ENCODE data around the gene ATRAID. TPM values are rescaled to one million over a fixed set of nuclear protein-coding genes. Genes with fewer than 3 reads are reported as not detected.

ATRAID gene
- total RNA-seq: 57.7 TPM

DNA sequence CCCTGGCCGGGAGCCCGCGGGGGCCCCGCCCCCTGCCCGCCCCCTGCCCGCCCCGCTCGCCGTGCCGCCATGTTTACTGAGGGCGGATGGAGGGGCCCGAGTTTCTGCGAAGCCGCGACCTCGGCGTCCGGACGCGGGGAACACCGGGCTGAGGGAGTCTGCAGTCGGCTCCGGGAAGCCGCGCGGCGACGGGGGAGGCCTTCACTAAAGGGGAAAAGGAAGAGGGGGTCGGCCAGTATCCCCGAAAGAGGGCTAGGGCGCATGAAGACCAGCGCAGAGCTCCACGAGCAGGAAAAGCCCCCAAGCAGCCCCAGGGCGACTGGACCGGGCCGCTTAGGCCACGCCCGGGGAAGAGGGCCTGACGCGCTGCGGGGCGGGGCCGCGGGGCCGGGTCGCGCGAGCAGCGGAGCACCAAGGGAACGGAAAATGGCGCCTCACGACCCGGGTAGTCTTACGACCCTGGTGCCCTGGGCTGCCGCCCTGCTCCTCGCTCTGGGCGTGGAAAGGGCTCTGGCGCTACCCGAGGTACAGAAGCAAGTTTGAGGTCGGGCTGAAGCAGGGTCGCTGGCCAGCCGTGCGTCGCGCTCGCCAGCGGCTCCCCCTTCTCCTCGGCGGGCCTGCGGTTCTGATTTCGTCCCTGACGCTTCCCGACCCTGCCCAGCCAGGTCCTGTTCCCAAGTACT lies at the start of gene ATRAID, which contains the start of gene SLC5A6:
ATRAID (plus strand) TSS at position 99 of the 683 bp plus-strand sequence; CDS start at position 427, 328 bp downstream.
SLC5A6 (minus strand) TSS at position 326 of the 683 bp plus-strand sequence. CDS start 4,618 bp downstream, outside the sequence.

DNA sequence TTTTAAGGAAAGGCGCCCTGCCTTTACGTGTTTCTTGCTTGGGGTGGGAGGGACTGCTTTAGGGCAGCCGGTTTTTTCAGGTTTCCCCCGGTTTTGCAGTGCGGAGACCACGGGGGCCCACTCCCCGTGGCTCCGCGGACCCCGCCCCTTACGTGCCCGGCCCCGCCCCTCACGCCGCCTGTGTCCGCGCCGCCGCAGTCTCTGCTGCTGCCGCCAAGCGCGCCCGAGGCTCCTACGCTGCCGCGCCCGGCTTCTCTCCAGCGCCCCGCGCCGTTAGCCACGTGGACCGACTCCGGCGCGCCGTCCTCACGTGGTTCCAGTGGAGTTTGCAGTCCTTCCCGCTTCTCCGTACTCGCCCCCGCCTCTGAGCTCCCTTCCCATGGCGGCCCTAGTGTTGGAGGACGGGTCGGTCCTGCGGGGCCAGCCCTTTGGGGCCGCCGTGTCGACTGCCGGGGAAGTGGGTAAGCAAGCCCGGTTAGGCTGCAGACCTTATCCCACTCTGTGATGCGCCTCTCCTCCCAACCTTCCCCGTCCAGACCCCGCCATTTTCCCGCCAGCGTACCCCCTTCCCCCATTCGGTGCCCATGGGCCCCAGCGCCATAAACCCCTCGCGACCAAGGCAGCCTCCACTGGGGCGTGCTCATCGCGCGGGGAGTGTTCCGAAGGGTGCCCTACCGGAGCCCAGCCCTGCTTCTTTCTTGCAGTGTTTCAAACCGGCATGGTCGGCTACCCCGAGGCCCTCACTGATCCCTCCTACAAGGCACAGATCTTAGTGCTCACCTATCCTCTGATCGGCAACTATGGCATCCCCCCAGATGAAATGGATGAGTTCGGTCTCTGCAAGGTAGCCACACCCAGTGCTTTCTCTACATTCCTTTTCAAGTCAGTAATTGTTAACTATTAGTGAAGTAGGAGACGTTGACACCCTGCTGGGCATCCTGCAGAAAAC lies 5.6 kb downstream of the ATRAID start, which contains the start of gene CAD:
CAD (plus strand) TSS at position 197 of the 949 bp plus-strand sequence; CDS start at position 380, 183 bp downstream.

GRCh38 chr2:27262379-27263286 lies 50.8 kb downstream of the ATRAID start, which contains the start of gene SLC30A3:
Gene SLC30A3, minus strand, starts transcription at chr2:27263047. Its CDS starts 141 bp downstream, at chr2:27262906.

Other genes starting within 250 kb of the ATRAID start
- 39.9 TPM for gene MAPRE3, start 241.4 kb upstream of the ATRAID start, total RNA-seq
- 14.5 TPM for gene TMEM214, start 179.1 kb upstream of the ATRAID start, total RNA-seq
- 28.6 TPM for gene AGBL5, start 160.4 kb upstream of the ATRAID start, total RNA-seq
- 158 TPM for gene OST4, start 140.4 kb upstream of the ATRAID start, total RNA-seq
- gene EMILIN1, start 133.4 kb upstream of the ATRAID start, total RNA-seq: 6.2 TPM
- 8.8 TPM for gene KHK, start 125.3 kb upstream of the ATRAID start, total RNA-seq
- 28.8 TPM for gene CGREF1, start 92.9 kb upstream of the ATRAID start, total RNA-seq
- gene ABHD1, start 88.2 kb upstream of the ATRAID start, total RNA-seq: 0.46 TPM
- gene PREB, start 77.4 kb upstream of the ATRAID start, total RNA-seq: 24.7 TPM
- not detected for gene PRR30, start 72.6 kb upstream of the ATRAID start, total RNA-seq
- gene TCF23, start 63.0 kb upstream of the ATRAID start, total RNA-seq: not detected
- 27.7 TPM for gene SLC5A6, start 227 bp downstream of the ATRAID start, total RNA-seq
- gene CAD, start 5.3 kb downstream of the ATRAID start, total RNA-seq: 27.2 TPM
- 2.1 TPM for gene SLC30A3, start 51.0 kb downstream of the ATRAID start, total RNA-seq
- gene DNAJC5G, start 63.4 kb downstream of the ATRAID start, total RNA-seq: 0.23 TPM
- gene TRIM54, start 70.4 kb downstream of the ATRAID start, total RNA-seq: not detected
- 0.92 TPM for gene UCN, start 96.4 kb downstream of the ATRAID start, total RNA-seq
- 45.7 TPM for gene MPV17, start 111.1 kb downstream of the ATRAID start, total RNA-seq
- 32.3 TPM for gene GTF3C2, start 144.7 kb downstream of the ATRAID start, total RNA-seq
- 23.8 TPM for gene EIF2B4, start 158.3 kb downstream of the ATRAID start, total RNA-seq
- gene SNX17, start 158.6 kb downstream of the ATRAID start, total RNA-seq: 66.0 TPM
- 14.1 TPM for gene ZNF513, start 168.7 kb downstream of the ATRAID start, total RNA-seq
- 67.1 TPM for gene PPM1G, start 197.6 kb downstream of the ATRAID start, total RNA-seq
- gene NRBP1, start 216.6 kb downstream of the ATRAID start, total RNA-seq: 78.2 TPM
- 0.46 TPM for gene KRTCAP3, start 230.3 kb downstream of the ATRAID start, total RNA-seq